Stimulated activated CD8-positive, alpha-beta memory T cell treated with anti-CD3 and anti-CD28 coated beads, Interleukin-12 subunit alpha, Interleukin-12 subunit beta, amount 100 ng/mL, for 1 hour (primary cell): ENCODE data around the gene OR1J2.

Experiments used
- DNase-seq: peaks from one replicate; pipeline ENCODE4 v3.0.0-alpha.2; 2020; ENCODE audit warnings: low read depth

OR1J2 gene

GRCh38 chr9:122551371-122551770, 40.8 kb downstream of the OR1J2 start:
- DNase-seq = no peak

GRCh38 chr9:122552812-122553211, 42.2 kb downstream of the OR1J2 start, which contains the start of gene OR1N2:
TSS of gene OR1N2 (plus strand) at chr9:122553112. CDS start at chr9:122553212, 100 bp downstream.
- no peak for DNase-seq
